HL-60 (cell line): Measurements from ENCODE around the gene HNF1B.

Experiments
- SPI1 ChIP-seq: IDR thresholded peaks from 2 replicates; pipeline ENCODE4 v1.6.1; 2012; ENCODE audit warnings: low read depth, mild to moderate bottlenecking, borderline replicate concordance
- TF ChIP-seq, protein P1 (sequence below): IDR thresholded peaks from one replicate; pipeline ENCODE4 v1.5.1; 2011; ENCODE audit warnings: low read length, control low read depth, inconsistent platforms; ENCODE audit not compliant: insufficient read depth

DNA sequence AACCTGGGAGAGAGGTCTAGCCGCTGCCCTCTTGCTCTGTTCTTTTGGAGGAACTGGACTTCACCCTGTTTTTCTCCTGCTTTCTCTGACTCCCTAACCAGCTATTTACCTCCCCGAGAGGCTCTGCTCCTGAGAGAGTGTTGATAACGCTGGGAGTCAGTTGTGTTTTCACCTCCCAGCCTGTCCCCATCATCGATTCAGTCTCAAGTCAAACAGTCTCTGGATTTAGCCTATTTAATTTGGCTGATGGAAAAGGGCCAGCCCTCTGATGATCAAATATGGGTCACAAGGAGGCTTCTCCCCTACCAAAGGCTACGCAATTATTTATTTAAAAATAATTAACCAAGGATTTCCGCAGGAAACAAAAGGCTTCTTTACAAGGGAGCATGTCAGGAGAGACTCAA lies 31.8 kb downstream of the HNF1B start:
- no peak for TF ChIP-seq SPI1
- TF ChIP-seq, protein P1, sequence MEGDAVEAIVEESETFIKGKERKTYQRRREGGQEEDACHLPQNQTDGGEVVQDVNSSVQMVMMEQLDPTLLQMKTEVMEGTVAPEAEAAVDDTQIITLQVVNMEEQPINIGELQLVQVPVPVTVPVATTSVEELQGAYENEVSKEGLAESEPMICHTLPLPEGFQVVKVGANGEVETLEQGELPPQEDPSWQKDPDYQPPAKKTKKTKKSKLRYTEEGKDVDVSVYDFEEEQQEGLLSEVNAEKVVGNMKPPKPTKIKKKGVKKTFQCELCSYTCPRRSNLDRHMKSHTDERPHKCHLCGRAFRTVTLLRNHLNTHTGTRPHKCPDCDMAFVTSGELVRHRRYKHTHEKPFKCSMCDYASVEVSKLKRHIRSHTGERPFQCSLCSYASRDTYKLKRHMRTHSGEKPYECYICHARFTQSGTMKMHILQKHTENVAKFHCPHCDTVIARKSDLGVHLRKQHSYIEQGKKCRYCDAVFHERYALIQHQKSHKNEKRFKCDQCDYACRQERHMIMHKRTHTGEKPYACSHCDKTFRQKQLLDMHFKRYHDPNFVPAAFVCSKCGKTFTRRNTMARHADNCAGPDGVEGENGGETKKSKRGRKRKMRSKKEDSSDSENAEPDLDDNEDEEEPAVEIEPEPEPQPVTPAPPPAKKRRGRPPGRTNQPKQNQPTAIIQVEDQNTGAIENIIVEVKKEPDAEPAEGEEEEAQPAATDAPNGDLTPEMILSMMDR: no peak
